Coronary artery (tissue), 2 donors: ENCODE data around the gene TRPM6.

Experiments used
- DNase-seq: peaks from one replicate; pipeline ENCODE4 v3.0.0-alpha.2; 2017; ENCODE audit warnings: low spot score
- H3K27ac ChIP-seq, 2 donors: fragments of 200-600 bp; sonication (generic); one replicate each; pipeline ENCODE4 v1.5.1; 2016 to 2019
- H3K4me3 ChIP-seq: fragments of 200-600 bp; sonication (generic); 2 replicates; pipeline ENCODE4 v1.5.1; 2016; ENCODE audit warnings: mild to moderate bottlenecking, moderate library complexity
- TF ChIP-seq, protein P1 (sequence below): fragments of 200-600 bp; sonication (generic); IDR thresholded peaks from one replicate; pipeline ENCODE4 v1.5.1; 2019; ENCODE audit warnings: antibody characterized with exemption

TRPM6 gene

DNA sequence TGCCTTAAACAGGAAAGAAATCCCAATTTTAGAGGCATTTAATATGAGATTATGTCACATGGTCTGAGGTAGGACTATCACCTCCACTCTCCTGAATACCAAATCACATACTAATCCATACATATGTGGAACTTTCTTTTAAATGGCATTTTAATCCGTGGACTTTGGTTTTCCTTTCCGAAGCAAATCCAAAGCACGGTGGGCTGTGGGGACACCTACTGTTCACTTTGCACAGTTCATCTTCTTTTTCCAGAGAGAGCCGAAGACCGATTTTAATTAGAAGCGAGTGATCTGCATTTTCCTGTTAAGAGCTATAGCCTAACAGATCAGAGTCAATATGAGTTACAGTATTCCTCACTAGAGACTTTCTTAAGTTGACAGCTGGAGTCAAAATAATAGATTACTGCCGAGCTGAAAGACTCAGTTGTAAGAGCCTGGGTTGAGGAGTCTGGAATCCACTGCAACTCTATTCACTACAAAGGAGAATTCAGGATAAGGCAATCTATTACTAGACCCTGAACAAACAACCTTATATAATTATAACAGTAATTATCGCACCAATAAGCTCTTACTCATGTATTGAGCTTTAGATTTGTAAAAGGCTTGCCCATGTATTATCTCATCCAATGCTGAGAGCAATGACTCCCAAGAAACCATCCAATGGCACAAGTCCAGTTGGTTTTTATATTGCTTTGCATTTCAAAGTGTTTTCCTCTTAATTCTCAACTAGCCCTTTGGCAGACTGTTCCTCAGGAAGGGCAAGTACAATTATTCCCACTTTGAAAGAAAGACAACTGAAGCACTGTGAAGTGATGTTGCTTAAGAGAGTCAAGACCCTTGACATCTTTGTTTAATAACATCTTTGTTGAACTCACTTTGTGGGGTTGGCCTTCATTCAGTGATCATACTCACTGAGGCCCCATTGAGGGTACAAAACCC lies 144.7 kb downstream of the TRPM6 start:
- DNase-seq, result no peak
- Histone ChIP-seq H3K4me3 (peak overlapping the region; percentile 18), H3K27ac (no peak overlapping the region)
- TF ChIP-seq, protein P1, sequence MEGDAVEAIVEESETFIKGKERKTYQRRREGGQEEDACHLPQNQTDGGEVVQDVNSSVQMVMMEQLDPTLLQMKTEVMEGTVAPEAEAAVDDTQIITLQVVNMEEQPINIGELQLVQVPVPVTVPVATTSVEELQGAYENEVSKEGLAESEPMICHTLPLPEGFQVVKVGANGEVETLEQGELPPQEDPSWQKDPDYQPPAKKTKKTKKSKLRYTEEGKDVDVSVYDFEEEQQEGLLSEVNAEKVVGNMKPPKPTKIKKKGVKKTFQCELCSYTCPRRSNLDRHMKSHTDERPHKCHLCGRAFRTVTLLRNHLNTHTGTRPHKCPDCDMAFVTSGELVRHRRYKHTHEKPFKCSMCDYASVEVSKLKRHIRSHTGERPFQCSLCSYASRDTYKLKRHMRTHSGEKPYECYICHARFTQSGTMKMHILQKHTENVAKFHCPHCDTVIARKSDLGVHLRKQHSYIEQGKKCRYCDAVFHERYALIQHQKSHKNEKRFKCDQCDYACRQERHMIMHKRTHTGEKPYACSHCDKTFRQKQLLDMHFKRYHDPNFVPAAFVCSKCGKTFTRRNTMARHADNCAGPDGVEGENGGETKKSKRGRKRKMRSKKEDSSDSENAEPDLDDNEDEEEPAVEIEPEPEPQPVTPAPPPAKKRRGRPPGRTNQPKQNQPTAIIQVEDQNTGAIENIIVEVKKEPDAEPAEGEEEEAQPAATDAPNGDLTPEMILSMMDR, result peak; percentile 27

DNA sequence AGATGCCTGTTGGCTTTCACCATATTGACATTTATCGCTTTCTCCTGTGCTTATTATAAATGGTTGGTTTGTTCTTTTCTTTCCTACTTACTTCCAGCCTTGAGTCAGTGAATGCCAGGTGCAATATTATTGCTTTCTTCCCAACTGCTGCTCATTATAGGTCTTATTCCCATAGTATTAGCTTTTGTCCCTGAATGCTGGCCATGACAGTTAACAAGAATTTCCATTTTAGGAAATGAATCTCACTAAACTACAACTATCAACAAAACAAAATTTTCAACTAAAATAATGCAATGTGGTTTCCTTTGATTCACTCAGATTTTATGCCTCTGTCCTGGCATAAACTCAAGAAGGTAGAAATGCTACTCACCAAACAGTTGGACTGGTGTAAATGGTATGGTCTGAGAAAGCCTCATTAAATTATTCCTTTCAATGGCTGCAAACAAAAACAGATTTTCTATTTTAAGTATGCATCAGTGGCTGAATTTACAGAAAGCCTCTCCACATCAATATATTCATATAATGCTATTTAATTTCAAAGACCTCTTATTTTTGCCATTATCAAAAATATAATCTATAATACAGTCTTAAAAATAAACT lies 145.4 kb downstream of the TRPM6 start:
- TF ChIP-seq, protein P1, result no peak
- DNase-seq, result no peak
- Histone ChIP-seq H3K27ac (no peak overlapping the region), H3K4me3 (no peak overlapping the region)

DNA sequence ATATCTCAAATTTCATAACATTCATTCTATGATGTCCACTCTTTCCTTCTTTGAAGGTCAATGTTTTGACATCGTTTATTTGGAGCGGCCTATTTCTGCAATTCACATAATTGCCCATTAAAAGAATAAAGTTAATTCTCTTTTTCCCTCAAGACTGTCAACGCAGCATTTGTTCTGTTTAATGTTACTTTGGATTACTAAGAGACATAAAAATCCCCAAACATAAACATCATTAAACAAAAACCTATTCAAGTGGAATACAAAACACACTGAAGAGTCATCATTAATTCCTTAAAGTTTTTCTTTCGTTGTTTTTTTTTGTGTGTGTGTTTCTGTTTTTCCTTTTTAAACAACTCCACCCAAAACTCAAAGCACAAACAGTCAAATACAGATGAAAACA lies 151.1 kb downstream of the TRPM6 start:
- Histone ChIP-seq H3K27ac (no peak overlapping the region), H3K4me3 (no peak overlapping the region)
- DNase-seq, result no peak
- TF ChIP-seq, protein P1, result no peak

DNA sequence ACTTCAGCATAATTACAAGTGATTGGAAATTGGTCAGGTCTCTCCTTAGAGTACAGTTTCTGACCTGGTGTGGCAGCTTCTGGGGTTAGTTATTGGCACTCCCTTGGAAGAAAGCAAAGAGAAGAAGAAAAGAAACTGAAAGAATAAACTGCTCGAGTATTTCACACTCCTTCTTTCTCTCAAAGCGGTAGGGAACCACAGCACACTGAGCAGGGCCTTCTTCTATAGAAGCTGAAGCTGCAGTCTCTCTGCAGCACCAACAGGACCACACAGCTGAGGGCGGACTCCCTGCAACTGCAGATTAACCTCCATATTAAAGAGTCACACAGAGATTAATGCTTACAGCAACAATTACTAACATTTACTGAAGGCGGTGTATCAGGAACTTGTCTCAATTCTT lies 152.0 kb downstream of the TRPM6 start:
- TF ChIP-seq, protein P1, result no peak
- Histone ChIP-seq H3K4me3 (no peak overlapping the region), H3K27ac (no peak overlapping the region)
- no peak for DNase-seq

DNA sequence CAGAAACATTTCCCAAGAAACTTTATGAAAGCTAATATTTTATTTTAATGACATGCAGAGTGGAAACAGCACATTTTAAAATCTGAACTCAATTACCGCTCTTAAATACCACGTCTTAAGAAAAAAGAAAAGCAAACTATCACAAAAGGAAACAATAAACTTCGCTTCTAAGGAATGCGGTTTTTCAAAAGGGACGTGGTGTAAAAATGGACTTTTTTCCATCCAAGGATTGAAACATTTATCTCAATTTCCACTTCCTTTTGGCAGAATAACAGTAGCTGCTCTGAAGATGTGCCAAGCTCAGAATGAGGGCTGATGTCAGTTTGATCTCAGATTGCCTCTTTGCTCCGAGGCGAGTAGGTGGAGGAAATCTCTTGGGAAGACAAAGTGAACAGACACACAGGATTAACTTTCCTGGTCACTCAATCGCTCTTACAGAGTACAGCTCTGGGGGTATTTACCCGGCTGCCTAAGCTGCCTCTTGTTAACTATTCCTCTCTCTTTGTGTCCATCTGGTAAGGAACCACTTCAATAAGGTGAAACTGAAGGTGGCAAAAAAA lies 158.5 kb downstream of the TRPM6 start:
- Histone ChIP-seq H3K27ac (no peak overlapping the region), H3K4me3 (no peak overlapping the region)
- TF ChIP-seq, protein P1, result no peak
- DNase-seq, result no peak

DNA sequence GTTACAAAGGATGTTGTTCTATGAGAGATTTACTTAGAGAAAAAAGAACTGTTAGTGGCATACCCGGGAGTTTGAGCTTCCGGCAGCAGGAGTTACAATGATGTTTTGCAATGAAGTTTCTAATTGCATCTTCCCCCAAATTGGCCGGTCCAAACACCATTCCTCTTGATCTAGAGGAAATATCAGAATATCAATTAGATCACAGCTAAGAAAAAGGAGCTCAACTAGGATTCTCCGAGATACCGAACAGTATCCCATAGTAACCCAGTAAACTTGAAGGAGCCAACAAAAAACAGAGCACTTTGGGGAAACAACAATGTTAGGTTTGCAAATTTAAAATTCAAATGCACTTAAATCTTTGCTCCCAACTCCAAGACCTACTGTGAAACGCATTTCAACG lies 159.5 kb downstream of the TRPM6 start:
- DNase-seq, result no peak
- TF ChIP-seq, protein P1, result no peak
- Histone ChIP-seq H3K4me3 (no peak overlapping the region), H3K27ac (no peak overlapping the region)
